GM23248 (cell line): Measurements from ENCODE around the gene ACADM.

Experiments
- EZH2 ChIP-seq: fragments of 200-600 bp; sonication (generic); IDR thresholded peaks from 2 replicates; pipeline ENCODE4 v1.6.1; 2018; ENCODE audit warnings: antibody characterized with exemption, mild to moderate bottlenecking; ENCODE audit not compliant: insufficient read depth, poor library complexity, severe bottlenecking
- EZH2phosphoT487 ChIP-seq: fragments of 200-600 bp; sonication (generic); IDR thresholded peaks from 2 replicates; pipeline ENCODE4 v1.6.1; 2018; ENCODE audit warnings: antibody characterized with exemption, moderate library complexity, mild to moderate bottlenecking, low read depth; ENCODE audit not compliant: insufficient read depth

DNA sequence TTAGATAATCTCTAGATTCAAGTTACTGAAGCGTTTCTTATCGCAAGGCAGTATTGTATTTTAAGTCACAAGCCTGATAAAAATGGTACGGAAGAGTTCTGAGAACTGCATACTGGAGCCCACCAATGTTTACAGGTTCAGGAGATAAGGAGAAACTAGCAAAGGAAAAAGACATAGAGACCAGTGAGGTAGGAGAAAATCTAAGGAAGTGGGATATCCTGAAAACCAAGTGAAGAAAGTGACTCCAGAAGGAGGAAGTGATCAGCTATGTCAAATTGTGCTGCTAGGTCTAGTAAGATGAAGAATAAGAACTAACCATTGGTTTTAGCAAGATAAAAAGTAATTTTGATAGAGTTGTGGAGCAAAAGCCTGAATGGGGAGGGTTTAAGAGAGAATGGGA is 31.0 kb upstream of the ACADM start:
- TF ChIP-seq EZH2phosphoT487 (no peak), EZH2 (no peak)
